Posterior cingulate gyrus (tissue), 11 donors: ENCODE measurements around the gene MYO10.
A peak's percentile ranks its signal among the peaks of the same experiment; 100 is the strongest.

Experiments
- DNase-seq, 10 donors: peaks; one replicate each; pipeline versions ENCODE4 v3.0.0 to v3.0.0-alpha.2; 2020 to 2021; ENCODE audit warnings: mixed read lengths in 3 of 10
- intact Hi-C: fragments of 100-400 bp; cut with DNase I; formaldehyde crosslinking; loops from one replicate; pipeline ENCODE4 v1.15.1; 2023

MYO10 gene

GRCh38 chr5:16693879-16694278, 242.2 kb downstream of the MYO10 start:
- no peak for DNase-seq
- intact Hi-C loops: no loop called here

- intact Hi-C loops: no loop called here
- no peak for DNase-seq
These were observed 244.4 kb downstream of the MYO10 start for GRCh38 chr5:16691731-16692130.

- intact Hi-C loops: no loop called here
- DNase-seq: peak in 6 of 10 donors; percentile 26 to 90 (median 64)
These were observed 245.7 kb downstream of the MYO10 start for GRCh38 chr5:16690243-16690852.

GRCh38 chr5:16687898-16688297, 248.2 kb downstream of the MYO10 start:
- DNase-seq: no peak
- intact Hi-C loops: loop anchor here (10.0 kb wide), 1 partner anchor 507 kb away; no protein-coding TSS in a partner anchor

- intact Hi-C loops: loop anchor here (10.0 kb wide), 1 partner anchor 510 kb away; no protein-coding TSS in a partner anchor
- DNase-seq: no peak
These were observed 251.0 kb downstream of the MYO10 start for GRCh38 chr5:16685069-16685468.

GRCh38 chr5:16681876-16682275, 254.2 kb downstream of the MYO10 start:
- peak in 1 of 10 donors; percentile 61 for DNase-seq
- intact Hi-C loops: loop anchor here (10.0 kb wide), 1 partner anchor 513 kb away; no protein-coding TSS in a partner anchor

- intact Hi-C loops: loop anchor here (10.0 kb wide), 1 partner anchor 515 kb away; no protein-coding TSS in a partner anchor
- peak in 2 of 10 donors; percentile 41 to 85 for DNase-seq
These were observed 256.2 kb downstream of the MYO10 start for GRCh38 chr5:16679863-16680262.

- DNase-seq: peak in 1 of 10 donors; percentile 49
- intact Hi-C loops: no loop called here
These were observed 256.9 kb downstream of the MYO10 start for GRCh38 chr5:16679190-16679589.

GRCh38 chr5:16675806-16676205, 260.3 kb downstream of the MYO10 start:
- DNase-seq: no peak
- intact Hi-C loops: no loop called here

GRCh38 chr5:16674750-16675149, 261.3 kb downstream of the MYO10 start:
- DNase-seq: peak in 1 of 10 donors; percentile 67
- intact Hi-C loops: no loop called here

GRCh38 chr5:16673241-16674201, 262.6 kb downstream of the MYO10 start:
- intact Hi-C loops: no loop called here
- DNase-seq: peak in 6 of 10 donors; percentile 27 to 87 (median 50)

- DNase-seq: no peak
- intact Hi-C loops: no loop called here
These were observed 264.9 kb downstream of the MYO10 start for GRCh38 chr5:16671208-16671607.

GRCh38 chr5:16669776-16670175, 266.3 kb downstream of the MYO10 start:
- intact Hi-C loops: no loop called here

GRCh38 chr5:16668631-16669030, 267.5 kb downstream of the MYO10 start:
- intact Hi-C loops: no loop called here
- no peak for DNase-seq

More at GRCh38 chr5:16669776-16670175, 266.3 kb downstream of the MYO10 start:
- no peak for DNase-seq

GRCh38 chr5:16668194-16668593, 267.9 kb downstream of the MYO10 start:
- DNase-seq: peak in 1 of 10 donors; percentile 60
- intact Hi-C loops: no loop called here

- intact Hi-C loops: loop anchor here (1.0 kb wide), 1 partner anchor 178 kb away; no protein-coding TSS in a partner anchor
- peak in 7 of 10 donors; percentile 46 to 93 (median 53) for DNase-seq
These were observed 269.1 kb downstream of the MYO10 start for GRCh38 chr5:16666883-16667398.

- peak in 1 of 10 donors; percentile 33 for DNase-seq
- intact Hi-C loops: loop anchor here (1.0 kb wide), 1 partner anchor 177 kb away; no protein-coding TSS in a partner anchor
These were observed 269.8 kb downstream of the MYO10 start for GRCh38 chr5:16666130-16666882.

GRCh38 chr5:16665601-16666000, 270.5 kb downstream of the MYO10 start:
- no peak for DNase-seq
- intact Hi-C loops: no loop called here

- intact Hi-C loops: no loop called here
- peak in 1 of 10 donors; percentile 39 for DNase-seq
These were observed 271.7 kb downstream of the MYO10 start for GRCh38 chr5:16664368-16664767.

- no peak for DNase-seq
- intact Hi-C loops: no loop called here
These were observed 272.2 kb downstream of the MYO10 start for GRCh38 chr5:16663840-16664239.
